Trophoblast cell (in vitro differentiated cells and primary cell): Measurements from ENCODE around the gene CPXM1.
"Not testable (repeated sequence)": the region's sequence is repeated elsewhere in the genome, so short reads cannot be mapped to it uniquely, and the experiment has no call there.

Experiments
- DNase-seq, 2 donors: peaks; one replicate each; pipeline ENCODE4 v3.0.0-alpha.2; 2016
- H2AFZ ChIP-seq: 2 replicates; pipeline ENCODE4 v1.6.1; 2013; ENCODE audit warnings: low read length, moderate library complexity, mild to moderate bottlenecking; ENCODE audit not compliant: insufficient read depth, poor library complexity
- H2AK5ac ChIP-seq: 2 replicates; pipeline ENCODE4 v1.6.1; 2013; ENCODE audit warnings: mild to moderate bottlenecking, low read length
- H2BK120ac ChIP-seq: 2 replicates; pipeline ENCODE4 v1.6.1; 2013; ENCODE audit warnings: low read length, mild to moderate bottlenecking, moderate library complexity; ENCODE audit not compliant: insufficient read depth, poor library complexity
- H2BK12ac ChIP-seq: 2 replicates; pipeline ENCODE4 v1.6.1; 2013; ENCODE audit warnings: mild to moderate bottlenecking, low read length, moderate library complexity
- H2BK5ac ChIP-seq: 2 replicates; pipeline ENCODE4 v1.6.1; 2013; ENCODE audit warnings: low read length, low read depth, moderate library complexity, mild to moderate bottlenecking; ENCODE audit not compliant: poor library complexity
- H3K14ac ChIP-seq: 2 replicates; pipeline ENCODE4 v1.6.1; 2013; ENCODE audit warnings: mild to moderate bottlenecking, low read length
- H3K18ac ChIP-seq: 2 replicates; pipeline ENCODE4 v1.6.1; 2013; ENCODE audit warnings: mild to moderate bottlenecking, low read length
- H3K23ac ChIP-seq: 2 replicates; pipeline ENCODE4 v1.6.1; 2013; ENCODE audit warnings: low read length
- H3K27ac ChIP-seq: 2 replicates; pipeline ENCODE4 v1.5.1; 2013; ENCODE audit warnings: low read depth, mild to moderate bottlenecking, inconsistent platforms, low read length, moderate library complexity
- H3K27me3 ChIP-seq: 2 replicates; pipeline ENCODE4 v1.6.1; 2013; ENCODE audit warnings: inconsistent platforms, mild to moderate bottlenecking, low read length, moderate library complexity; ENCODE audit not compliant: insufficient read depth
- H3K36me3 ChIP-seq, 2 experiments: 1 replicate in 1 of 2; 2 replicates in 1 of 2; pipeline ENCODE4 v1.6.1; 2013; ENCODE audit warnings: low read length in 2 of 2, mild to moderate bottlenecking in 2 of 2, moderate library complexity in 1 of 2; ENCODE audit not compliant: insufficient read depth in 2 of 2, control insufficient read depth in 1 of 2
- H3K4ac ChIP-seq: 2 replicates; pipeline ENCODE4 v1.6.1; 2013; ENCODE audit warnings: low read depth, mild to moderate bottlenecking, low read length, moderate library complexity
- H3K4me1 ChIP-seq, 2 experiments: 1 replicate in 1 of 2; 2 replicates in 1 of 2; pipeline ENCODE4 v1.6.1; 2013; ENCODE audit warnings: low read length in 2 of 2, mild to moderate bottlenecking in 2 of 2, moderate library complexity in 1 of 2; ENCODE audit not compliant: insufficient read depth in 2 of 2, control insufficient read depth in 1 of 2
- H3K4me2 ChIP-seq: 2 replicates; pipeline ENCODE4 v1.6.1; 2013; ENCODE audit warnings: inconsistent platforms, mild to moderate bottlenecking, low read length, moderate library complexity
- H3K4me3 ChIP-seq: 2 replicates; pipeline ENCODE4 v1.5.1; 2013; ENCODE audit warnings: mild to moderate bottlenecking, low read depth, low read length, inconsistent platforms
- H3K79me1 ChIP-seq: one replicate; pipeline ENCODE4 v1.6.1; 2013; ENCODE audit warnings: low read length
- H3K79me2 ChIP-seq: 2 replicates; pipeline ENCODE4 v1.6.1; 2013; ENCODE audit warnings: low read length, mild to moderate bottlenecking; ENCODE audit not compliant: control insufficient read depth, insufficient read depth, poor library complexity
- H3K9ac ChIP-seq: 2 replicates; pipeline ENCODE4 v1.6.1; 2013; ENCODE audit warnings: mild to moderate bottlenecking, low read length
- H3K9me3 ChIP-seq: 2 replicates; pipeline ENCODE4 v1.6.1; 2013; ENCODE audit warnings: low read depth, mild to moderate bottlenecking, control low read depth, inconsistent platforms, low read length; ENCODE audit not compliant: insufficient read depth
- H4K12ac ChIP-seq: 2 replicates; pipeline ENCODE4 v1.6.1; 2013; ENCODE audit warnings: low read depth, mild to moderate bottlenecking, low read length, moderate library complexity
- H4K8ac ChIP-seq: 2 replicates; pipeline ENCODE4 v1.6.1; 2013; ENCODE audit warnings: low read depth, mild to moderate bottlenecking, low read length, moderate library complexity
- H4K91ac ChIP-seq: one replicate; pipeline ENCODE4 v1.6.1; 2013; ENCODE audit warnings: low read depth, mild to moderate bottlenecking, low read length, moderate library complexity
- WGBS: extraction: QIAGEN DNeasy Blood & Tissue Kit; methylation state at CpG from one replicate; pipeline ENCODE4 v1.1.7; 2013; ENCODE audit warnings: missing lambda C conversion rate; ENCODE audit not compliant: insufficient read length, insufficient coverage; ENCODE audit errors: extremely low coverage; 5-methylcytosine and 5-hydroxymethylcytosine counted together

CPXM1 gene

GRCh38 chr20:2835331-2835796 is 34.9 kb upstream of the CPXM1 start:
- H3K23ac ChIP-seq, result no peak overlapping the region
- peaks cover 9 to 19% of the 10 kb centered on the region in 2 experiments for H3K36me3 ChIP-seq
- H2BK5ac ChIP-seq, result no peak overlapping the region
- H4K8ac ChIP-seq, result no peak overlapping the region
- DNase-seq, result no peak
- H3K9ac ChIP-seq, result no peak overlapping the region
- H2AFZ ChIP-seq, result no peak overlapping the region
- H3K18ac ChIP-seq, result no peak overlapping the region
- H3K4me1 ChIP-seq, result peaks cover 6 to 7% of the 10 kb centered on the region in 2 experiments
- H3K79me1 ChIP-seq, result peaks cover 5% of the 10 kb centered on the region
- H2AK5ac ChIP-seq, result no peak overlapping the region
- H4K91ac ChIP-seq, result no peak overlapping the region
- no peak overlapping the region for H2BK12ac ChIP-seq
- no CpG with 5 or more reads among the region's 6 CpGs for WGBS
- no peak overlapping the region for H3K4ac ChIP-seq
- H3K9me3 ChIP-seq, result peaks cover 1% of the 10 kb centered on the region
- H3K27me3 ChIP-seq, result no peaks in the 10 kb centered on the region
- H4K12ac ChIP-seq, result no peak overlapping the region
- no peak overlapping the region for H3K4me2 ChIP-seq
- no peak overlapping the region for H3K14ac ChIP-seq
- no peak overlapping the region for H3K4me3 ChIP-seq
- peaks cover 5% of the 10 kb centered on the region for H3K79me2 ChIP-seq
- no peak overlapping the region for H3K27ac ChIP-seq
- no peak overlapping the region for H2BK120ac ChIP-seq

- peaks cover 1% of the 10 kb centered on the region for H3K9me3 ChIP-seq
- no peak overlapping the region for H3K4me3 ChIP-seq
- no peak overlapping the region for H3K9ac ChIP-seq
- H3K23ac ChIP-seq, result no peak overlapping the region
- no peak overlapping the region for H2BK5ac ChIP-seq
- no peak overlapping the region for H3K18ac ChIP-seq
- H3K27me3 ChIP-seq, result no peaks in the 10 kb centered on the region
- WGBS, result no CpG with 5 or more reads among the region's 14 CpGs
- no peak overlapping the region for H3K4ac ChIP-seq
- H4K8ac ChIP-seq, result no peak overlapping the region
- no peak for DNase-seq
- H3K27ac ChIP-seq, result no peak overlapping the region
- H3K79me2 ChIP-seq, result no peaks in the 10 kb centered on the region
- H3K4me2 ChIP-seq, result no peak overlapping the region
- peaks cover 9 to 19% of the 10 kb centered on the region in 2 experiments for H3K36me3 ChIP-seq
- H3K79me1 ChIP-seq, result no peaks in the 10 kb centered on the region
- no peak overlapping the region for H3K14ac ChIP-seq
- no peak overlapping the region for H2AFZ ChIP-seq
- no peak overlapping the region for H2BK120ac ChIP-seq
- H4K91ac ChIP-seq, result no peak overlapping the region
- H3K4me1 ChIP-seq, result no peaks in the 10 kb centered on the region
- H2AK5ac ChIP-seq, result no peak overlapping the region
- no peak overlapping the region for H4K12ac ChIP-seq
- no peak overlapping the region for H2BK12ac ChIP-seq
Measured at GRCh38 chr20:2834401-2835110, 34.1 kb upstream of the CPXM1 start.

- no peak overlapping the region for H3K27ac ChIP-seq
- no peaks in the 10 kb centered on the region for H3K27me3 ChIP-seq
- no peaks in the 10 kb centered on the region for H3K4me1 ChIP-seq
- H3K23ac ChIP-seq, result no peak overlapping the region
- no peak overlapping the region for H2BK120ac ChIP-seq
- H3K4ac ChIP-seq, result no peak overlapping the region
- no peaks in the 10 kb centered on the region for H3K79me2 ChIP-seq
- H3K36me3 ChIP-seq, result peaks cover 8 to 19% of the 10 kb centered on the region in 2 experiments
- no peak overlapping the region for H3K4me2 ChIP-seq
- no peak overlapping the region for H3K18ac ChIP-seq
- H2BK5ac ChIP-seq, result no peak overlapping the region
- H3K9ac ChIP-seq, result no peak overlapping the region
- no peak overlapping the region for H2BK12ac ChIP-seq
- H3K14ac ChIP-seq, result no peak overlapping the region
- no peaks in the 10 kb centered on the region for H3K79me1 ChIP-seq
- no peak overlapping the region for H4K8ac ChIP-seq
- H3K4me3 ChIP-seq, result no peak overlapping the region
- H2AK5ac ChIP-seq, result no peak overlapping the region
- H4K91ac ChIP-seq, result no peak overlapping the region
- no peak overlapping the region for H4K12ac ChIP-seq
- H3K9me3 ChIP-seq, result no peaks in the 10 kb centered on the region
- H2AFZ ChIP-seq, result no peak overlapping the region
- WGBS, result no CpG with 5 or more reads among the region's 1 CpG
- DNase-seq, result no peak
Measured at GRCh38 chr20:2833761-2834160, 33.3 kb upstream of the CPXM1 start.

DNA sequence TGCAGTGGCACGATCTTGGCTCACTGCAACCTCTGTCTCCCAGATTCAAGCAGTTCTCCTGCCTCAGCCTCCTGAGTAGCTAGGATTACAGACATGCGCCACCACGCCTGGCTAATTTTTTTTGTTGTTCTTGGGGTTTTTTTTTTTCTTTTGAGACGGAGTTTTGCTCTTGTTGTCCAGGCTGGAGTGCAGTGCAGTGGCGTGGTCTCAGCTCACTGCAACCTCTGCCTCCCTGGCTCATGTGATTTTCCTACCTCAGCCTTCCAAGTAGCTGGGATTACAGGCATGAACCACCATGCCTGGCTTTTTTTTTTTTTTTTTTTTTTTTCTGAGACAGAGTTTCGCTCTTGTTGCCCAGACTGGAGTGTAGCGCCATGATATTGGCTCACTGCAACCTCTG is 30.8 kb upstream of the CPXM1 start:
- H2AK5ac ChIP-seq, H4K8ac ChIP-seq, H3K4me2 ChIP-seq, H3K27ac ChIP-seq, H3K4ac ChIP-seq, H3K4me1 ChIP-seq, H3K14ac ChIP-seq, H3K23ac ChIP-seq, H2BK120ac ChIP-seq, H3K9ac ChIP-seq, H3K79me2 ChIP-seq, H3K79me1 ChIP-seq, H3K4me3 ChIP-seq, H4K91ac ChIP-seq, H3K18ac ChIP-seq, H2AFZ ChIP-seq, H2BK12ac ChIP-seq, H3K9me3 ChIP-seq, DNase-seq, H3K27me3 ChIP-seq, H2BK5ac ChIP-seq, H4K12ac ChIP-seq, H3K36me3 ChIP-seq: not testable (repeated sequence)
- WGBS, result no CpG with 5 or more reads among the region's 7 CpGs
